Germinal center (tissue), 1 donor: Measurements from ENCODE around the gene ARID1B.

Experiments
- DNase-seq: peaks from one replicate; pipeline ENCODE4 v3.0.0; 2012; ENCODE audit warnings: mixed read lengths, low spot score

The ARID1B gene

DNA sequence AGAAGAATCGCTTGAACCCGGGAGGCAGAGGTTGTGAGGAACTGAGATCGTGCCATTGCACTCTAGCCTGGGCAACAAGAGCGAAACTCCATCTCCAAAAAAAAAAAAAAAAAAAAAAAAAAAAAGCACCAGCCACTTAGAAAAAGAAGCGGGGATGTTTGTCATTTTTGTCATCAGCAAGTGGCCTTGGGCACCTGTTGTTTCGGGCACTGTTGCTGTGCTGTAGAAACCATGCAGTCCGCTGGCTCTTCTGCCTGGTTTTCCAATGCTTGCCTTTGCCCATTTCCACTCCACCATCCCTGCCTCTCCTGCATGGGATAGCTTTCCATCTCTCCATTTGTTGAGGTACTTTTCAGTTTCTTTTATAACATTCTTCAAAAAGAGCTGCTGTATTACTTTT, 129.3 kb downstream of the ARID1B start:
- DNase-seq: no peak

DNA sequence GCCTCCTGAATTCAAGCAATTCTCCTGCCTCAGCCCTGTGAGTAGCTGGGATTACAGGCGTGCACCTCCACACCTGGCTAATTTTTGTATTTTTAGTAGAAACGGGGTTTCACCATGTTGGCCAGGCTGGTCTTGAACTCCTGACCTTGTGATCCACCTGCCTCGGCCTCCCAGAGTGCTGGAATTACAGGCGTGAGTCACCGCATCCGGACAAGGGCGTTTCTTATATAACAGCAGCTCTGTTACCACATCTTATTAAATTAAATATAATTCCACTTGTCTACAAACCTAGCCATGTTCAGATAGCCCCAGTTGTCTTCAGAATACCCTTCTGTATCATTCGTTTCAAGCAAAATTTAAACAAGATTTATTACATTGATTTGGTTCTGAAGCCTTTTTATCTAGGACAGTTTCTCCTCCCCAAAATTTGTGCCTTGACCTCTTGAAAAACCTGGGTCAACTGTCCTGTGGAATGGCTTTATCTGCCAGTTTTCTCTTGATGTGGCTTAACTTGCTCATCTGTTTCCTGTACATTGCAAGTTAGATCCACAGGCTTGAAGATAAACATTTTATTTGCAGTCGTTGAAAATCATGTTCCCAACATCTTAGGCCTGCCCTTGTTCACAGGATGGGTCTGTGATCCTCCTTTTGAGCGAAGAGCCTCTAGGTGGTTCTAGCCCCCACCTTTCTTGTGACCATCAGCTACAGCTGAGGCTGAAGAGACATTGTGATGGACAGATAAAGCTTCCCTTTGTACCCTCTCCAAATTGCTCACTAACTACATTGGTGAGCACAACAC, 132.2 kb downstream of the ARID1B start:
- DNase-seq: no peak

DNA sequence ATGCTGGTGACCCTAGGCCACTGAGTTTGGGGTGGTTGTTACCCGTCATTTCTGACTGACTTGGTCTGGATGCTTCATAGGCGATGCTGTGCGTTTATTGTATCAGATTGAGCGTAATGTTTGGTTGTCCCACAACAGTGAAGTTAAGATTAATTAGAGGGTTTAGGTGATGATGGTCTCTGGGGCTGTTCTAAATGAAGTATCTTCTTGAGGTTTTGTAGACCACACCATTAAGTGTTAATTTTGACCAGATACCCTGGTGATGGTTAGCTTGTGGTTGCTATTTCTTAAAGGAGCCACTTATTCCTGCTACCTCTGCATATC, 132.8 kb downstream of the ARID1B start:
- DNase-seq: no peak

DNA sequence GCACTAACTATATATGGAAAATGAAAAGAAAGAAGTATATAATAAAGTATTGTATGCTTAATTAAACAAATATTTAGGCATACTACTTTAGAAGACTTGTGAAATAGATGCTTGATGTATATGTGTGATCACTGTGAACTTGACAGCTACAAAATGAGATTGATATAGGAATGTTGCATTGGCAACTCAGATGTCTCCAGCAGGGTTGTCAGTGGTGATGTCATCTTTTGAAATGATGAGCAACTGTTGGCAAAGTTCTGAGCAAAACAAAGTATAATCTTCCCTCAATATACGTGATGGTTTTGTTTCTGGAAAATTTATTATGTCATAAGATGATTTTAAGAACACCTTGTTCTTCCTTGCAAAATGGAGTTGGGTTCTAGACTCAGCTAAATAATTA, 133.8 kb downstream of the ARID1B start:
- DNase-seq: no peak

DNA sequence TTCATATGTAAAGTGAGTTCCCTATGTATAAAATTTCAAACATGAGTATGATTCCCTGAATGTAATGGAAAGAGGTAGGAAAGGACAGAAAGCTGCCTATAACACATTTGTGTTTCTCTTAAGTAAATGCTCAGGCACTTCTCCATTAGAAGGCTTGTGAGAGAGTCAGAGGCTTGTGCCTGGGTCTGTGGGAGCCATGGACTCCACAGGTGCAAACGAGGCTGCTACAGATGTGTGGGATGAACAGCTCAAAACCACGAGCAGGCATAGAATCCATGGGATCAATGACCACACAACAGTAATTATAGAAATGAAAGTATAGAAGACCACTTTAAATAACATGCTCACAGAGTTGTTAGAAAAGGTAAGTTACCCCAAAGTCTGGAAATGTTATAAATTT, 134.4 kb downstream of the ARID1B start:
- DNase-seq: no peak

DNA sequence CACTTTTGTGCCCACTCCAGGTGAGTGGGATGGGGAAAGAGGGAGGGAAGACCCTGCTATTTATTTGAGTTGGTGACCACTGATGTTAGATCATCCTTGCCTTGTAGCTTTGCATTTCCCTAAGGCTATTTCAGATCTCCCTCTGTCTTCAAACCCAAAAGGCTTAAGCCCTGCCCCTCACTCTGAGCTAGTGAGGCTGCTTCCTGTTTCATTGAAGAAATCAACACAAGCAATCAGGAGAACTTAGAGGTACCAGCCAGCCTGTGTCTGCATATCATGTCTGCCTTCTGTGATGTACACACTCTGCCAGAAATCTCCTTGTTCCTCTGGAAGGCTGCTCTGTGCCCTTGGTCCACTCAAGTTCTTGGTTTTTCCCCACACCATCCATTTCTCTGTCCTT, 135.3 kb downstream of the ARID1B start:
- DNase-seq: peak; percentile 22

DNA sequence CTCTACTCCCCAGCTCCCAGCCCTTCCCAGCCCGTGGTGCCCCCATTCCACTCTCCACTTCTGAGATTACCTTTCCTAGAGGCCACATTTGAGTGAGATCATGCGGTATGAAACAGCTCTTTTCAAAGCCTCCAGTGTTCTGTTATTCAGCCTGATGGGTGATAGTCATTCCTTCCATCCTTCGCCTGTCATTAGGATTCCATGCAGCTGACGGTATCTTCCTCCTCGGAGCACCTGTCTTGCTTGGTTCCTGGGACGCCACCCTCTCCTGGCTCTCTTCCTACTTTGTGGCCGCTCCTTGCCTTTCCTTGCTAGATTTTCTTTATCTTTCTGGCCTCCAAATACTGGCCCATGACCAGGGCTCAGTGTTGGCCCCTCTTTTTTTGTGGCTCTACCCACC, 137.0 kb downstream of the ARID1B start:
- no peak for DNase-seq

DNA sequence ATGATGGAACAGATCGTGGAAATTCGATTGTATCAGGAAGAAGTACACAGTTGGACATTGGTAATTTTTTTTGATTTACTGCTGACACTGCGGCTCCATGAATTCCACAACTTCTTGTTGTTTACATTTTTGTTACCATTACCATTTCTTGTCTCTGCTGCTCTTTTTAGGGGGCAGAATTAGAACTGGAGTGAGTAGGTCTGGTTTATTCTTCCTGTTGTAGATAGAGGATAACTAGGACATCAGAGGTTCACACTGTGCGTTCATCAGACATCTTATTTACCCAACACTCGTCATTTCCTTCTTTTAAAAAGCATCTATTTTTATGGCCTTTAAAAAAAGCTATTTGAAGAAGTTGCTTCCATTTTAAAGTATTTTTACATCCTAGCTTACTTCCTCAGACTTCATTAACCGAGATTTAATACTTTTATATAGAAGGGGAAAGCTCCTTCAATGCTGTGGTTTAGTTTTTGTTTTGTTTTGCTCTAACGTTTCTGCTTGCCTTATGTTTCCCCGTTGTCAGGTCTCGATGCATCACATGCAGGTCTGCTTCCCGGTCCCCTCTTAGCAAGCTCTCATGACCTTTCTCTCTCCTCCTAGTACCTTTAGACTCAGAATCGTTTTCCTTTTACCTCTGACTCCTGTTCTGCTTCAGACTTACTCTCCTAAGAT, 139.1 kb downstream of the ARID1B start:
- peak; percentile 26 for DNase-seq

DNA sequence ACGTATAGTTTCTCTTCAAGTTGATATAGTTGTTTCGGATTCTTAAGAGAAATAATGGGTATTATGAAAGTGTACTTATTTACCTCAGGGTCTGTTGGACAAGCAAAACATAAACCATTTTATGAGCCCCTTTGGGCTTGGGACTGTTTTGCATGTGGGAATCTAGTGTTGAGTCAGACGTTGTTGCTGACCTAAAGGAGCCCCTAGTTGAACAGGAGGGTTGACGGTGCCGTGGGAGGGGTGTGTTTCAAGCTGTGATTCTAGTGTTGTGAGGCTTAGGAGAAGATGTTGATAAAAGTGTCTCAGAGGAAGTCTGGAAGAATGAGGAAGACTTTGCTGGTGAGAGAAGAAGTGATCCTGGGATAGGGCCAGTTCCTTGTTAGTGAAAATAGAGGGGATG, 140.0 kb downstream of the ARID1B start:
- no peak for DNase-seq

DNA sequence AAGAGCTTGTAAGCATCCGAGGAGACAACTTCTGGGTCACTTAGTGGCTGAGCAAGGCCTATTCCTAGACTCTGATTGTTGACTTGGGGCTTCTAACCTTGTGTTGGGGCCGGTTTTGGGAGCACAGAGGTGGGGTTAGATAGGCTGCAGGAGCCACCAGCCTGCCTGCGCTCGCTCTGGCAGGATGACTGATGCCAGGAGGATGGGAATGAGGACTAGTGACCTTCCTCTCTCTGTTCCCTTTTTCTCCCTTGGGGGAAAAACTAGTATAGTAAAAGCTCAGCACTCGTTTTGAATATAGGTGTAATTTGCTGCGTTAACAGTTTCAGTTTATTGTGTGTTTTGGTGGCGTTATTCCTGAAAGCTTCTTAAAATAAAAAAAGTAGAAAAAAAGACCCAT, 141.5 kb downstream of the ARID1B start:
- no peak for DNase-seq

DNA sequence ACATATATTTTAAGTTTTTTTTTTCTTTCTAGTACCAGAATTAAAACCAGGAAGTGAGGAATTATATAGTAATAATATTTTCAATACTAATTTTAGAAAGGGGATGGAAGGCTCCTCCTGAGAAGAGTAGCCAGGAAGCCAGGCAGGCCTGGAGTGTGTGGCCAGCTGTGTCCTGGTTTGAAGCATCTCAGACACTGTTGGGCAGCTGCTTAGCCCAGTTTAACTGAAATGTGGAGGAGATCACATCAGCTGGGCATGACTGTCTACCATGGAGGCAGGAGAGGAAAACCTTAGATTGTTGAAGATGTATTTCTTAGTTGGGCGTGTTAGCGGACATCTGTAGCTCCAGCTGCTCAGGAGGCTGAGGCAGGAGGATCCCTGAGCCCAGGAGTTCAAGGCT, 142.2 kb downstream of the ARID1B start:
- DNase-seq: no peak

DNA sequence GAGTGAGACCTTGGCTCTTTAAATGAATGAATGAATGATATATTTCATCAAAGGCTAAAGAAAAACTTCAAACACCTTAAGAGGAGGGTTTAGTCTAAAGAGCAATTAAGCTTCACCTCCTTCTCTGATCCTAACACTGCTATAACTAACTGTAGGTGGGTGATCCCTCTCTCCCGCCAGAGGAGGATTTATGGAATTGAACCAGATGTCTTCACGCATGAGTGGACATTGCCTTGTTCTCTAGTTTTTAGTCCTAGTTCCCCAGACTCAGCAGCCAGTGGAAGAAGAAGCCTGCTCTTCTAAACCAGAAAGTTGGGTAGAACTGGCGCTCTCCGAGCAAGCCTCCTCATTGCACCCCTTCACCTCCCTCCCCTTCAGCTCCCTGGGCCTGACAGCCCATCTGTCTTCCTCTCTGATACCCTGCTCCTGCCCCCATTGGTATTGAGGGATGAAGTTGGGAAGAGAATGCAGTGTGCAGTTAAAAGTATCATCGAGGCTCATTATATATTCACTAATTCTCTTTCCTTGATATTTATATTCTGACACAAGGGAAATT, 142.7 kb downstream of the ARID1B start:
- no peak for DNase-seq

DNA sequence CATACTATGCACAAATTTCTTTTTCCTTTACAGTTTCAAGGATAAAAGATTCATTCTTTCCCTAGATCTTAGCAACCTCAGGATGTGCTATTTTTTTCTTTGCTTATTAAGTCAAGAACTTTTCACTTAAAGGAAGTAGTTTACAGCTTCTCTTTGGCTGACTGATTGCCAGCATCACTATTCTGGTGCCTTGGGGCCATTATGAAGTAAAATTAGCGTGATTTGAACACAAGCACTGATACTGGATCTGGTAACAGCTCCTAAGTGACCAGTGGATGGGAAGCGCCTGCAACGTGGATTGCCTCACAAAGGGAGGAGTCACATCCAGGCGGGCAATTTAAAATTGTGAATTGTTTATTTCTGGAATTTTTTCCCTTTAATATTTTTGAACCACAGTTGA, 147.1 kb downstream of the ARID1B start:
- no peak for DNase-seq

DNA sequence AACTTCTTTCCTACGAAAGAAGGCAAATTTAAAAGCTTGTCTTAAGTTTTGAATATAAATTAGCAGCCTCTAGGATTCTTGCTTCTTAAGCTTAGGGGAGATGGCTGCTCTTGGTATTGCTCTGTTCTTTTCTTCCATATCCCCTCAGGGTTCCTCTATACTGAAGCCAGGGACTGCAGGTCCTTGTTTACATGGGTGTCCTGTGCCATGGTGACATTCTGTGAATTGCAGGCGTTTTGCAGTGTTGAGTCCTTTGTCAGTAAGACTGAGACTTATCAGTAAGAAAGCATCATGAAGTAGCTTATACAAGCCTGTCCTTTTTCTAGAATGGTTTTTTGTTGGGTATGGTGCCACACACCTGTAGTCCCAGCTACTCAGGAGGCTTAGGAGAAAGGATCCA, 147.8 kb downstream of the ARID1B start:
- no peak for DNase-seq

DNA sequence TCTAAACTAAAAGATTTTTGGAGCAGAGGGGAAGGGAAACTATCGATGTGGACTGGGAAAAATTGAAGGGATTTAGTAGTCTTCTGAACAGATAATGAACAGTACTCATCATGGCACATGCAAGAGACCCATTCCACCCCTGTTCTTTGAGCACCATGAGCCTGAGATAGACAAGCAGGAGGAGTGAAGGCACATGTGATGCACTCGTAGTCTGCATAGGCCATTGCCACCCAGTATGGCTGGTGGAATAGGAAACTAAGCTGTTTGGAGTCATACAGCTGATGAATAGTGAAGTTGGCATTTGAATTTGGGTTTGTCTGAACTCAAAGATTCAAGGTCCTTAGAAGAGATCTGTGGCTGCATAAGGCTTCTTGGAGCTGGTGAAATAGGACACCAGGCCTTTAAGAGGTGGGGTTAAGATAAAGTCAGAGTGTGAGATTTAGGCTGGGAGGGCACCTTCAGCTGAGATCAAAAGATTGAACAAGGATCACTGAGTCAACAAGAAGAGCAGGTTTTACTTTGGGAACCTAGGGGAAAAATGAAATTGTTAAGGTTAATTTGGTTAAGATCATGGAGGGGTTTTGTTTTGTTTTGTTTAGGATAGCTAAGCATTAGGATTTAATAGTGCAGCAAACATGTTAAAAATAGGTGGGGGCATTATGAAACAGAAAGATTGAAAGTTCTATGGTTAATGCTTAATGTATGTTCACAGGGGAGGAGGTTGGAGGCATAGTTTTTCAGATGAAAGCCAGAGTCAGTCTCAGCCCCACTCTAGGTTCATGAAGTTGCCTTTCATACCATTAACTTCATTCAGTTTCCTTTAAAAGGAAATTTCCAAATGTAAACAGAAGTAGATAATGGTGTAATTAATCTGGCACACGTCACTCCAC, 148.8 kb downstream of the ARID1B start:
- no peak for DNase-seq

DNA sequence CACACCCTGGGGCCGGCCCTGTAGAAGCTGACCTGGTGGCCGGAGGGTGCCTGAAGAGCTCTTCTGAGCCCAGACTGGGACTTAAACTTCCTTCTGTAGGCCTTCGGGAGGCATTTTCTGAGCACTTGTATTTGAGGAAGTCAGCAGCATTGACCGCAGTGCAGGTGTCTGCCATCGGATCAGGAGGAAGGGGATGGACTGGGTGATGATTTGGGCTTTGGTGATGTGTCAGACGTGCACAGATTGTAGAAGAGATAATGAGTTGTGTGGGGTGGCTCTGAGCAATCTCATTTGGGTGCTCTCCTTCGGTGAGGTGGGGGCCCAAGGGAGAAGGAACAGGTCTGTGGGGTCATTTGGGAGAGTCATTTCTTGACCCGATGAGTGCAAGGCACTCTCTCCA, 150.9 kb downstream of the ARID1B start:
- no peak for DNase-seq

DNA sequence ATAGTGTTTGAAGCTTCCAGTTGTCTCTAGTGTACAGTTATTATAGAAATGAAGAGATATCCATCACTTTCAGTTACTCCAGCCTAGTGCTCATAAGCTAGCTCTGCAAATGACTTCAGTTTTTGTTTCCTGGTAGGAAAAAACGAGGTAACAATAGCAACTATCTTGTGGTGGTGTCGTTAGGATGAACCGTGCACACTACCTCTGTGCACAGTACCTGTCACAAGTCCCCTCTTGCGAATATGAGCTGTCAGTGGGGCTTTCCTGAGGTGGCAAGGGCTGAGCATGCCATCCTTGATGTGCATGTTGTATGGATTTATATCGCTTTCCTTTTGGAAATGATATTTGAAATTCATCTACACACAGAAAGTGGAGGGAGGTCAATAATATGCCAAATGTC, 151.8 kb downstream of the ARID1B start:
- DNase-seq: no peak

DNA sequence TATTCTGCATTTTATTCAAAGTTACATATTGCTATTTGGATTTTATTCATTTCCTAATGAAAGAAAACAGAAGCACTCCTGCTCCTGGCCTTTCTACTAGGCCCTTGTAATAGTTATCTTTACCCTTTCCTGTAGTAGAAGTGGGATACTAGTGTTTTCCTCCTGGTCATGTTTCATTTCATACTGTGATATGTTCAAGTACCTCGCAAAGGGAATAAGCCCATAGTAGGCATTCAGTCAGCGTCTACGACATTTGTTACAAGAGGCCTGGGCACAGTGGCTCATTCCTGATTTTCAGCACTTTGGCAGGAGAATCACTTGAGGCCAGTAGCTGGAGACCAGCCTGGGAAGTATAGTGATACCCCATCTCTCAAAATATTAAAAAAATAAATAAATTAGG, 154.1 kb downstream of the ARID1B start:
- no peak for DNase-seq

DNA sequence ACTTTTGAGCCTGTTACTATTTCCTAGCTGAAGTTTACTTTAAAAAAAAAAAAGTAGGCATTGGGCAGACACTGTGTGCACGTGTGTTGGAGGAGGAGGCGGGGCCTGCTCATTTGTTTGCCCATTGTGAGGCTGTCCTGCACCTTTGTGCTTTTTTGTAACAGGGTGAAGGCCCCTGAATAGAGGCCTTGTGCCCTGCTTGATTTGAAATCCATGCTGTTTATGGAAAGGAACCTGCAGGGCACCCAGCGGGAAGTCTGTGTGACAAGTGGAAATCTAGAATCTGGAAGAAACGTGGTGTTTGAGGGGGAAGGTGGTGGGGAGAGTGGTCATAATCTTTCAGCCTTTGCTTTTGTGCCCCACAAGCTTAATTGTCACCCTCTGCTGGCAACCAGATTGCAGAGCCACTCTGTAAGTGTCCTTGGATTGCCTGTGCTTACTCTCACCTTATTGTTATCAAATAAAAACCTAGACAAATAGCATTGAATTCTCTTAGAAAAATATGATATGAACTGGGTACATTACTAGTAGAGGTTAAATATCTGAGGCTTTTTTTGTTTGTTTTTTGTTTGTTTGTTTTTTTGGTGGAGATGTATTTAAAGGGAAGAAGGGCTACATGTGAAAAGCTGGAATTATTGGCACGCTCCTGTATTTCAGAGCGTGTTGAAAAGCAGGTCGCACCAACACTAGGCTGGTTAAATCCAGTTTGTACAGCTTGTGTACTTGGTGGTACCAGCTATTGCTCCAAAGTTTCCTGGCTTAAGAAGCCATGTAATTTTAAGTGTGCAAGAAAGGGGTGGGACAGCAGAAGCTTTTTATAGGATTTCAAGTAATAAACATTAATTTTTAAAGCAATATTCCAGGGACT, 156.3 kb downstream of the ARID1B start:
- DNase-seq: no peak

DNA sequence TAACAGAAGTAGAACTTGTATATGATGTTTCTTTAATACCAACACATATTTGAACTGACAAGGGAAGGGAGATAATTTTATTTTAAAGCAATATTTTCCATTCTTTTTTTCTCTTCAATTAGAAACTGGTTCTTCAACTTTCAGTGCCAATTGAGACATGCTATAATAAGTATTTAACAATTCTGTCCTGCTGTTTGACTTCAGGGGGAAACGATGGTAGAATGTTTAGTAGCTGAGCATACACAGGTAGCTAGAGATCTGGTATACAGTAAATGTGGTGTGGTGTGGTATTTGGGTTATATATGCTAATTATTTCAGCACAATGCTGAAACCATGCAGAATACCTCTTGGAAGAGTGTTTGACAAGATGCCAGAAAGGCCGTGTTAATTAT, 156.9 kb downstream of the ARID1B start:
- no peak for DNase-seq

DNA sequence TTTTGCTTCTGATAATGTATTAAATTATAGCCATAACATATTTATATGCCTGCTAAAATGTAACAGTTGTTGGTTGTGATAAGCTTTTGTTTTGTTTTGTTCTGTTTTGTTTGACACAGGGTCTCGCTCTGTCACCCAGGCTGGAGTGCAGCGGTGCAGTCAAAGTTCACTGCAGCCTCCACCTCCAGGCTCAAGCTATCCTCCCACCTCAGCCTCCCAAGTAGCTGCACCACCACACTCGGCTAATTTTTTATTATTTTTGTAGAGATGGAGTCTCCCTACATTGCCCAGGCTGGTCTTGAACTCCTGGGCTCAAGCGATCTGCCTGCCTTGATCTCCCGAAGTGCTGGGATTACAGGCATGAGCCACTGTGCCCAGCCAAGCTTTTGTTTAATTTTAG, 157.8 kb downstream of the ARID1B start:
- no peak for DNase-seq

DNA sequence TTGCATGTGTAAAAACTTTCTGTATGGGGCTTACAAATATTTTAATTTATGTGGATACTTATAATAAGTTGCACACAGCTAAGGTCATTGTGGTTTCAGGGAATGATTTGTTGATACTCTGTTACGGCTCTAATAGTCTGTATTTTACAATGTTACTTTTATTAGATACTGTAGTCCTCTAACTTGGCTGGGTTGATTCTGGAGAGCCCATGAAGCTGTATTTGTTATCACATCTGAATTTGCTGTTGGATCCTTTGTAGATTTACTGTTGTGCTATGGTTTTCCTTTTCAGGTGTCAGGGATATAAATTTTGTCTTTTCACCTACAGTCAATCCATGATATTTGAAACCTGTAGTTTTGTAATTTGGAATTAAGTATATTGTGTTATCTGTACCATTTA, 161.0 kb downstream of the ARID1B start:
- no peak for DNase-seq
